ENCODE results near the gene MRGPRF. TPM values are rescaled to one million over a fixed set of nuclear protein-coding genes. Genes with fewer than 3 reads are reported as not detected.

The MRGPRF gene
- total and polyA plus RNA-seq, 2 donors (not counting 1 experiment from before 2014, with no cell fraction given) = not detected

- H3K27ac ChIP-seq (ENCODE audit: low read length in 2 of 2) = no peak overlapping the region
- no peaks in the 10 kb centered on the region for H3K9me3 Mint-ChIP-seq (ENCODE audit: insufficient read depth)
- ChIA-PET POLR2A (no interaction called here), CTCF (no interaction called here)
- H3K27me3 Mint-ChIP-seq = peaks cover 20% of the 10 kb centered on the region
- no peak overlapping the region for H3K27ac Mint-ChIP-seq
- no peak overlapping the region for H3K9ac ChIP-seq (ENCODE audit: low read length)
- H3K36me3 ChIP-seq (replicated peaks in 1 of 2; ENCODE audit: control extremely low read depth in 1 of 2, control insufficient read depth in 1 of 2, extremely low read depth in 1 of 2, insufficient read depth in 2 of 2, low read length in 1 of 2) = no peaks in the 10 kb centered on the region
- H3K27me3 ChIP-seq (replicated peaks in 1 of 4; ENCODE audit: control extremely low read depth in 1 of 4, control insufficient read depth in 3 of 4, insufficient read depth in 4 of 4, low read length in 3 of 4) = peaks cover 0 to 39% (median 13%) of the 10 kb centered on the region in 4 experiments
- no peak overlapping the region for H3K4me3 Mint-ChIP-seq
- no peak for TF ChIP-seq EZH2 (IDR thresholded peaks at IDR 0.05; ENCODE audit: borderline replicate concordance, insufficient read depth, low read depth, low read length, poor library complexity, severe bottlenecking)
- TF ChIP-seq, protein P1, sequence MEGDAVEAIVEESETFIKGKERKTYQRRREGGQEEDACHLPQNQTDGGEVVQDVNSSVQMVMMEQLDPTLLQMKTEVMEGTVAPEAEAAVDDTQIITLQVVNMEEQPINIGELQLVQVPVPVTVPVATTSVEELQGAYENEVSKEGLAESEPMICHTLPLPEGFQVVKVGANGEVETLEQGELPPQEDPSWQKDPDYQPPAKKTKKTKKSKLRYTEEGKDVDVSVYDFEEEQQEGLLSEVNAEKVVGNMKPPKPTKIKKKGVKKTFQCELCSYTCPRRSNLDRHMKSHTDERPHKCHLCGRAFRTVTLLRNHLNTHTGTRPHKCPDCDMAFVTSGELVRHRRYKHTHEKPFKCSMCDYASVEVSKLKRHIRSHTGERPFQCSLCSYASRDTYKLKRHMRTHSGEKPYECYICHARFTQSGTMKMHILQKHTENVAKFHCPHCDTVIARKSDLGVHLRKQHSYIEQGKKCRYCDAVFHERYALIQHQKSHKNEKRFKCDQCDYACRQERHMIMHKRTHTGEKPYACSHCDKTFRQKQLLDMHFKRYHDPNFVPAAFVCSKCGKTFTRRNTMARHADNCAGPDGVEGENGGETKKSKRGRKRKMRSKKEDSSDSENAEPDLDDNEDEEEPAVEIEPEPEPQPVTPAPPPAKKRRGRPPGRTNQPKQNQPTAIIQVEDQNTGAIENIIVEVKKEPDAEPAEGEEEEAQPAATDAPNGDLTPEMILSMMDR (IDR thresholded peaks at IDR 0.05) = no peak
- H2AFZ ChIP-seq (ENCODE audit: insufficient read depth, low read depth, low read length, poor library complexity, severe bottlenecking) = no peak overlapping the region
- peaks cover 2% of the 10 kb centered on the region for H3K4me1 Mint-ChIP-seq
- ATAC-seq (ENCODE audit: low read depth) = no peak
- H3K79me2 ChIP-seq (ENCODE audit: control insufficient read depth, insufficient read depth, low read length) = no peaks in the 10 kb centered on the region
- no peaks in the 10 kb centered on the region for H4K20me1 ChIP-seq (ENCODE audit: control insufficient read depth, insufficient read depth, low read length, poor library complexity, severe bottlenecking)
- DNase-seq = no peak
- peaks cover 0 to 3% of the 10 kb centered on the region in 2 donors for H3K4me1 ChIP-seq (ENCODE audit: control insufficient read depth in 2 of 2, insufficient read depth in 2 of 2, low read length in 2 of 2)
- intact Hi-C loops (cut with micrococcal nuclease) = no loop called here
- no peaks in the 10 kb centered on the region for H3K9me3 ChIP-seq (ENCODE audit: control extremely low read depth in 1 of 3, control insufficient read depth in 2 of 3, insufficient read depth in 1 of 3, low read length in 2 of 3)
- no peak overlapping the region for H3K4me2 ChIP-seq (replicated peaks; ENCODE audit: low read depth, low read length, poor library complexity, severe bottlenecking)
- no peak overlapping the region for H3K4me3 ChIP-seq (ENCODE audit: control extremely low read depth in 1 of 5, extremely low read depth in 1 of 5, insufficient read depth in 1 of 5, low read depth in 2 of 5, low read length in 4 of 5)
- WGBS (ENCODE audit: insufficient coverage) = 72% methylated on average over 9 of the region's 9 CpGs
Measured at GRCh38 chr11:69014898-69015549, 2.0 kb upstream of the MRGPRF start.

DNA sequence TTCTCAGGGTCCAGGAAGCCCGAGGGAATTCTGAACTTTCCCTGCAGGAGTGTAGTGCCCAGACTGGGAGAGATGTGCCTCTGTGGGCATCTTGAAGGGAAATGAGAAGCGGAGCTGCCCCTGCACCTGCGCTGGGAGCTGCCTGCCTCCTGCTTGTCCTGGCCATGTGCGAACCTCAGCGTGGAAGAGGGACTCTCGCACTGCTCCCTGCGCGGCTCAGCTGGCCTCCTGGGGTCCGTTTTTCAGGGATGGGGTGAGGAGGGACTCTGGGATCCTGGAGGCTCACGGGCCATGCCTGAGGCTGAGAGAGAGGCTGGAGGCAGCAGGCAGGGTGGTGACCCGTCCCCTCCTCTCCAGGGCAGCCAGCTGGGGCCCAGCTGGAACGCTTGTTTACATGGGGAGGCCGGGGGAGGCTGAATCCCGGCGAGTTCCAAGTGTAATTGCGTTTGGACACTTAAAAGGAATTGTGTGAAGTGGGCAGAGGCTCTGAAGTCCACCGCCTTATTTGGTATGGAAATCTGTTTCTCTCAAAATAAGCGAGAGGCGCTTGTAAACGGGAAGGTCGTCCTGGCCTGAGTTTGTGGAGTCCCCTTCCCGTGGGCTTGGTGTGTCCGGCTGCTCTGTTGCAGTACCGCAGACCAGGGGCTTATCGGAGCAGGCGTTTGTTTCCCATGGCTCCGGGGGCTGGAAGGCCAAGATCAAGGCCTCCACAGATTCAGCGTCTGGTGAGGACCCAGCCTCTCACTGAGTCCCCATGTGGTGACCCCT is 1.2 kb upstream of the MRGPRF start:
- ChIA-PET POLR2A (no interaction called here), CTCF (no interaction called here)
- Mint-ChIP-seq H3K27me3 (peaks cover 22% of the 10 kb centered on the region), H3K9me3 (ENCODE audit: insufficient read depth) (no peaks in the 10 kb centered on the region), H3K4me1 (peaks cover 2% of the 10 kb centered on the region), H3K4me3 (no peak overlapping the region), H3K27ac (no peak overlapping the region)
- Histone ChIP-seq H3K36me3 (replicated peaks in 1 of 2; ENCODE audit: control extremely low read depth in 1 of 2, control insufficient read depth in 1 of 2, extremely low read depth in 1 of 2, insufficient read depth in 2 of 2, low read length in 1 of 2) (no peaks in the 10 kb centered on the region), H2AFZ (ENCODE audit: insufficient read depth, low read depth, low read length, poor library complexity, severe bottlenecking) (no peak overlapping the region), H3K4me3 (ENCODE audit: control extremely low read depth in 1 of 5, extremely low read depth in 1 of 5, insufficient read depth in 1 of 5, low read depth in 2 of 5, low read length in 4 of 5) (no peak overlapping the region), H3K79me2 (ENCODE audit: control insufficient read depth, insufficient read depth, low read length) (no peaks in the 10 kb centered on the region), H4K20me1 (ENCODE audit: control insufficient read depth, insufficient read depth, low read length, poor library complexity, severe bottlenecking) (no peaks in the 10 kb centered on the region), H3K4me2 (replicated peaks; ENCODE audit: low read depth, low read length, poor library complexity, severe bottlenecking) (no peak overlapping the region), H3K9ac (ENCODE audit: low read length) (no peak overlapping the region), H3K9me3 (ENCODE audit: control extremely low read depth in 1 of 3, control insufficient read depth in 2 of 3, insufficient read depth in 1 of 3, low read length in 2 of 3) (no peaks in the 10 kb centered on the region), H3K4me1 (ENCODE audit: control insufficient read depth in 2 of 2, insufficient read depth in 2 of 2, low read length in 2 of 2) (peaks cover 0 to 3% of the 10 kb centered on the region in 2 donors), H3K27me3 (replicated peaks in 1 of 4; ENCODE audit: control extremely low read depth in 1 of 4, control insufficient read depth in 3 of 4, insufficient read depth in 4 of 4, low read length in 3 of 4) (peaks cover 0 to 43% (median 13%) of the 10 kb centered on the region in 4 experiments), H3K27ac (ENCODE audit: low read length in 2 of 2) (no peak overlapping the region)
- TF ChIP-seq EZH2 (IDR thresholded peaks at IDR 0.05; ENCODE audit: borderline replicate concordance, insufficient read depth, low read depth, low read length, poor library complexity, severe bottlenecking) = no peak
- TF ChIP-seq, protein P1 (IDR thresholded peaks at IDR 0.05) = no peak
- intact Hi-C loops (cut with micrococcal nuclease) = no loop called here
- ATAC-seq (ENCODE audit: low read depth) (no peak), DNase-seq (no peak)
- 75% methylated on average over 21 of the region's 28 CpGs for WGBS (ENCODE audit: insufficient coverage)

All from B cell (primary cell).